Activated T-cell treated with anti-CD3 and anti-CD28 coated beads, Interleukin-2, amount 50 U/mL, for 4 hours (primary cell): ENCODE results near the gene FABP1. TPM values are rescaled to one million over a fixed set of nuclear protein-coding genes. Genes with fewer than 3 reads are reported as not detected.

Experiments used
- ATAC-seq, 2 donors: fragments of 200-7000 bp; cut with Tn5 transposase; one replicate each; pipeline ENCODE4 v1.10.0; 2021
- DNase-seq: peaks from one replicate; pipeline ENCODE4 v3.0.0-alpha.2; 2020
- H3K27me3 Mint-ChIP-seq: one replicate; pipeline ENCODE4 v1.8.0; 2021; ENCODE audit warnings: low read depth, mixed read lengths
- H3K36me3 Mint-ChIP-seq: one replicate; pipeline ENCODE4 v1.8.0; 2022; ENCODE audit warnings: mixed read lengths; ENCODE audit not compliant: insufficient read depth
- H3K4me1 Mint-ChIP-seq: one replicate; pipeline ENCODE4 v1.8.0; 2021; ENCODE audit warnings: low read depth, mixed read lengths
- H3K4me3 Mint-ChIP-seq: one replicate; pipeline ENCODE4 v1.8.0; 2021; ENCODE audit warnings: mild to moderate bottlenecking, moderate library complexity, mixed read lengths
- H3K9me3 Mint-ChIP-seq: one replicate; pipeline ENCODE4 v1.8.0; 2021; ENCODE audit warnings: mixed read lengths
- total RNA-seq, 3 donors: library from RNA; stranded (reverse); gene quantifications; one replicate each; pipeline ENCODE4 v1.2.1, GENCODE V29; 2021

The FABP1 gene
- total RNA-seq, 3 donors from 2014 or later = 0.30 to 0.40 (median 0.35) TPM

DNA sequence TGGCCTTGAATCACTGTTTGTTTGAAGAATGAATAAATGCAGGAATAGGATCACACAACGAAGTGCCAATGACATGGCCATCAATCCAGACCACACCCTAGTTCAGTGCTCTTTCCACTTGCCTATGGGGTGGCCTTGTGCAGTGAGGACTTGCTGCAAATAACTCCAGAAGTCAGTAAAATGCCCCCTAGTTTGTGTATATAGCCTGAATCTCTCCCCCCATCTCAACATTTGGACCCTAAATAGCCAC lies 299 bp downstream of the FABP1 start:
- Mint-ChIP-seq H3K4me3 (no peak overlapping the region), H3K4me1 (no peaks in the 10 kb centered on the region), H3K27me3 (peaks cover 11% of the 10 kb centered on the region), H3K9me3 (no peaks in the 10 kb centered on the region), H3K36me3 (no peaks in the 10 kb centered on the region)
- ATAC-seq (no peak), DNase-seq (no peak)

DNA sequence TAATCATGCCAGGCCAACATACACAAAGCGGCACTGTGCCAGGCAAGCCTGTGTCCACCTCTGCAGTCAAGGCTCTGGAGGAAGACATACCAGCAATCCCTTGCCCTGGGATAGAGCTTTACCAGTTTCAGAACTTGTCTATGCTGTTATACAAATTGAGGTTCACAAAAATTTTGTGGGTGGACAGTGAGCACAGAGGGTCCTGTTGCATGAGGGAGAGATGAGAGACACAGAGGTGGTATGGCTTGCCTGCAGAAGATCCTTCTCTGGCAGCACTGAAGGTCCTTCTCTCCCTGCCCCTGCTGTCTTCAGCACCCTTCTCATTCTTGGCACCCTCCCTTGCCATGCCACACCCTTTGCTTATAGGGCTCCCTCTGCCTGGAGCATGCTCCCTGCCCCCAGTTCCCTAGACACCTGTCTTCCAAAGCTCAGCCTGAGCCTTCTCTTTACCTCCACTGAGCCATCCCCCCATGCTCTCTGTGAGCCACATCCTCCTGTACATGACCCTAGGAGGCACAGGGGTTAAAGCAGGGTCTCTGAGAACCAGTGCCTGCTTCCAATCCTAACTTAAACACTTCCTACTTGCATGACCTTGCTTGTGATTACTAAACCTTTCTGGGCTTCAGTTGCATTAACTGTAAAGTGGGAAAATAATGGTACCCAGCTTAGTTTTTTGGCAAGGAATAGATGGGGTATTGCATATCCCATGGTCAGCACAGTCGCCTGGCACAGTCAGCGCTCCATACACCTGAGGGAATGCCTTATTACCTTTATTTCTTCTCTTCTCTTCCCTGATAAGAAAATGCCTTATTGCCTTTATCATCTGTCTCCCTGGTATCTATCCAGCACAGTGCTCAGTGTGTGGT lies 857 bp downstream of the FABP1 start:
- Mint-ChIP-seq H3K9me3 (no peaks in the 10 kb centered on the region), H3K36me3 (no peaks in the 10 kb centered on the region), H3K27me3 (peaks cover 11% of the 10 kb centered on the region), H3K4me1 (no peaks in the 10 kb centered on the region), H3K4me3 (no peak overlapping the region)
- no peak for DNase-seq
- ATAC-seq = no peak

DNA sequence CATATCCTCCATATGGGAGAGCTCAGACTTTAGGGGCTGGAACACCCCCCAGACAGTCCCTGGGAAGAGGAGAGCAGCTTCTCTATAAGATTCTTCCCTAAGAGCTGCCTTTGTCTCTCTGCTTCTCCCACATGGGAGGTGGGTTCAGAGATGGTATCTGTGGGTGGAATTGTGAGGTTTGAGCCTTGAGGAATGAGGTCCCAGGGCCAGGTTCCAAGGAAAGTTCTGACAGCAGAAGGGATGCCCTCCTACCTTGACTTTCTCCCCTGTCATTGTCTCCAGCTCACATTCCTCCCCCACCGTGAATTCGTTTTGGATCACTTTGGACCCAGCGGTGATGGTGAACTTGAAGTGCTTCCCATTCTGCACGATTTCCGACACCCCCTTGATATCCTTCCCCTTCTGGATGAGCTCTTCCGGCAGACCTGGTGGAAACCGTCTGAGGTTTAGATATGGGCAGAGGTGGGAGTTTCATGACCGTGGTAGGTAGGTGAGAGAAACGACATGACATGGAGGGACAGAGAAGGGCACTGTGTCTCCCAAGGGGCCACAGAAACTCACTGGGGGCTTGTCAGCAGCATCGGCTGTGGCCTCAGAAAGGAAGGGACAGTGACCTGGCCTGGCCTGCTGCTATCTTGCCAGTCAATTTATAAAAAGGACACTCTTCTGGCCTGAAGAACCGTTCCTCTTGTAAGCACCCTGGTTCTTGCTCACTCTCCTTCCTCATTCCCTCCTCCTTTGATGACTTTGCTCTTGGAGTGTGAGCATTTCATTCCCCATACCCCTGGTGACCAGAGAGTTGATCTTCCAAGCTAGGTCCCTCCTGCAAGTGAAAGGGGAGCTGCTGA lies 1.7 kb downstream of the FABP1 start:
- H3K27me3 Mint-ChIP-seq = peaks cover 11% of the 10 kb centered on the region
- DNase-seq = no peak
- ATAC-seq = no peak
- H3K4me3 Mint-ChIP-seq = no peak overlapping the region
- H3K4me1 Mint-ChIP-seq = no peaks in the 10 kb centered on the region
- H3K36me3 Mint-ChIP-seq = no peaks in the 10 kb centered on the region
- H3K9me3 Mint-ChIP-seq = no peaks in the 10 kb centered on the region

DNA sequence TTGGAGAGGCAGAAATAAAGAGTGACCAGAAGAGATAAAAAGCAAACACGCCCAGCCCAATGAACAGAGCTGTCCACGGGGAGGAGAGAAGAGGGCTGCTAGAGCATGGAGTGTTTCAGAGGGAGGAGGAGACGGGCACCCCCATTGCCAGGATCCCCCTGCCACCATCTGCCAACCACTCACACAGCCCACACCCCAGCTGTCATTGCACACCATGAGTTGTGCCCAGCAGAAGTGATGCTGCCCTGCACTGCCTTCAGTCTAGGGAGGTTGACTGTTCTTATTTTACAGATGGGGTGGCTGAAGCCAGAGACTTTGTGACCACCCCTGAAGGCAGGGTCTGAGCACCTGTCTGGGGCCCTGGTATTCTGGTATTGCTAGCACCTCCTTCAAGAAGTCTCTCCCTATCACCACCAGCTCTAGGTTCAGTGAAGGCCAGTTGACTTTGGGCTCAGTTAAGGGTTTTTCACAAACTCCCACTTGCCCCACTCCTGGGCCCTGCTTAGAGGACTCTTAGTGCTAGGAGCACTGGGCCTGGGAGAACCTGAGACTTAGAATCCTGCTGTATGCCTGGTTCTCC lies 2.4 kb downstream of the FABP1 start:
- Mint-ChIP-seq H3K36me3 (no peaks in the 10 kb centered on the region), H3K4me1 (no peaks in the 10 kb centered on the region), H3K9me3 (no peaks in the 10 kb centered on the region), H3K4me3 (no peak overlapping the region), H3K27me3 (peaks cover 11% of the 10 kb centered on the region)
- DNase-seq (no peak), ATAC-seq (no peak)

DNA sequence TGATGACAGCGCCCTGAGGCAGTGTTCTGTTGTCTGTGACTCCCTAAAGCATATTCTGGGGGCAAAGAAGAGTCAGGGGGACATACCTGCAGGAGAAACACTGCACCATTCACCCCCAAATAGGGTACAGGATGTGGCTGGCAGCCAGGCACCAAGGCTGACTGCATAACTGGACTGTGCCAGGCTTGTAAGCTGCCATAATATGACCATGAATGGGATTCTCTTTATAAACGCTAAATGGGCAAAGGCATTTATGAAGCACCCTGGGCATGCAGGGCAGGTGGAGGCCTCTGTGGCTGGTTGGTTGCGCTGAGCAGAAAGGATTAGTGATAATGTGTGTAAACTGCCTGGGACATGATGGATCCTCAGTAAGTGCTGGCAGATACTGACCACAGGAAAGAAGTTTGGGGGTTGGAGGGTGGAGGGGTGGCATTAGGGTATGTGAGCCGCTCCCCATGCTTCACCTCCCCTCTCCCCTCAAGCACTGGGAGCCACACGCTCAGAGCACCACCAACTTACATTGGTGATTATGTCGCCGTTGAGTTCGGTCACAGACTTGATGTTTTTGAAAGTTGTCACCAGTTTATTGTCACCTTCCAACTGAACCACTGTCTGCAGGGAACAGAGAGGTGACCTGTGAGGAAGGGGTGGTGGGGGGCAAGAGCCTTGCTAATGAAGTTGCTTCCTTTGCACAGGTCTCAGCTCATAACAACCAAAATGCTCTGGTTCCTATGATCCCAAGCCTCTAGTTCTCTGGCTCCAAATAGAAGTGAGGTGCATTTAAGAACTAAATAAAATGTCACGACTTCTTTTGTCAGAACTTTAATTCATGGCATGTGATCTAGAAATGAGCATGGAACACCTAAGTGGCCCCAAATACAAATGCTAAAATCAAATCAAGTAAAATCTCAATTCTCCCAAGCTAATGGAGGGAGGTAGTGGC lies 3.6 kb downstream of the FABP1 start:
- no peak overlapping the region for H3K4me3 Mint-ChIP-seq
- DNase-seq = no peak
- H3K9me3 Mint-ChIP-seq = no peaks in the 10 kb centered on the region
- no peak for ATAC-seq
- no peaks in the 10 kb centered on the region for H3K36me3 Mint-ChIP-seq
- peaks cover 11% of the 10 kb centered on the region for H3K27me3 Mint-ChIP-seq
- H3K4me1 Mint-ChIP-seq = no peaks in the 10 kb centered on the region

DNA sequence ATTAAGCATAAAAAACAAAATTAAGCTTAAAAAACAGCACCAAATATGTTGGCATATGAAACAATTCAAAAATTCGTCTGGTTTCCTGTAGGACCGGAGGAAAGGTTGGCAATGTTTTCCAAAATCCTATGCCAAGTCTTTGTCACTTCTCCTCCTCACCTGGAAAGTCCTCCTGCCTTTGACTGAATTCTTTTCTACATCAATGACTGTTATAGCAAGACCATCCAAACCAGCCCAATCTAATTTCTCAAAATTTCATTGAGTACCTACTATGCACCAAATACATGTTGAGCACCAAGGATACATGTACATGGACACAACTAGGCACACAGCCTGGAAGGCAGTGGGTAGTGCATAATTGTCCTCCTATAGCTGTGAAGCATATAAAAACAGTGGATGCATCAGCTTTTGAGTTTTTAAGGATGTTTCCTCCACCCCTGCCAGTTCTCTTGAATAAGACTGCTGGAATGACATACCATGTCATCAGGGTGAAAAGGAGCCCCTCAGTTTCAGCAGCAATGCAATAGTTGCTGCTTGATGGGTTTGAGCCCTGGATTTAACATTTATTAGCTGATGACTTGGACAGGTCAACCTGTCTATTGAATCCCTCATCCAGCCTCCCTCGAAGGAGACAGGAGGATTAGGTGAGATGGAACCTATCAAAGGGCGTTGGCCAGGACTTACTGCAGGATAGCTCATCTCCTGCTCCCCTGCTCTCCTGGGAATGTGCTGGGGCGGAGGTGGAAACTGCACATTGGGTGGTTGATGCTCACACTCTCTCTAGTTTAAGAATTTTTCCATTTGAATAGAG lies 4.5 kb downstream of the FABP1 start:
- Mint-ChIP-seq H3K36me3 (no peaks in the 10 kb centered on the region), H3K4me3 (no peak overlapping the region), H3K27me3 (peaks cover 13% of the 10 kb centered on the region), H3K4me1 (no peaks in the 10 kb centered on the region), H3K9me3 (no peaks in the 10 kb centered on the region)
- DNase-seq (no peak), ATAC-seq (no peak)

DNA sequence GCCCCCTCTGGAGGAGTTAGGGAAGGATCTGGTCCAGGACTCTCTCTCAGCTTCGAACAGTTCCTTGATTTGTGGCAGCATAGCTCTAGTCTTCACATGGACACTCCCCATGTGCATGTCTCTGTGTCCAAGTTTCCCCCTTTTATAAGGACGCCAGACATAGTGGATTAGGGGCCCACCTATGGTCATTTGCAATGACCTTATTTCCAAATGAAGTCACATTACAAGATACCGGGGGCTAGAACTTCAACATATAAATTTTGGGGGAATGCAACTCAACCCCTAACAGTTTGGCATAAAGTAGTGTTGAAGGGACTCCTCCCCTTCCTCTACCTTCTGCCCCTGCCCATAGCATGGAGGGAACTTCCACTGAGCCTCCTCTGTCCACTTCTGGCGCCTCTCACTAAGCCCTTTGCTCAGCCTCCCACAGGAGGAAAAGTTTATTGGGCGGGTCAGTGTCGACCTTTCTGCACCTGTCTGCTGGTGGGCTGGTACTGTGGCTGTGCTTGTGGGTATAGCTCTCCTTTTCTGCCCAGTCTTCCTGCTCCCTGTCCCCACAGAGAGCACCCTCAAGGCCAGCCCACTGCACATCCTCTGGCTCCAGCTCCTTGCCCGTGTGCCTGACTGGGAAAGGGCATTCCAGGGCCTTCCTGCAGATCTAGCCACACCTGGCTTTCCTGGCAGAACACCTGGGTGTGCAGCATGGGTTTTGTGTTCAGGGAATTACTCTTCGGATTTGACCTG lies 5.5 kb downstream of the FABP1 start:
- no peaks in the 10 kb centered on the region for H3K4me1 Mint-ChIP-seq

DNA sequence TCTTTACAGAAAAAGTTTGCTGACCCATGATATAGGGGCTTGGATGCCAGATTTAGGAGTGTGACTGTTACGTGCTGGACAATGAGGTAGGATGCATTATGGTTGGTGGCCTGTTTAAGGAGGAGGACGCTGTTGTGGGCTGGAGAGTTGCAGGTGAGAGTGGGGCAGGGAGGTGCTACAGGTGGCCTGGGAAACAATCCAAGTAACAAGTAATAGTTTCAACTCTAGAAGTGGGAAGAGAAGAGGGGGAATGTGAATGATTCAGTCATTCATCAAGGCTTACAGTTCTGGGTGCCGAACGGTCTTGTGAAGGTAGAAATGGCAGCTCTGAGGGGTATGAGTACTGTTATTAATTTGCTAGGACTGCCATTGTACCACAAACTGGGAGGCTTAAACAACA lies 6.2 kb downstream of the FABP1 start:
- Mint-ChIP-seq H3K27me3 (peaks cover 18% of the 10 kb centered on the region), H3K4me3 (no peak overlapping the region), H3K9me3 (no peaks in the 10 kb centered on the region), H3K36me3 (no peaks in the 10 kb centered on the region), H3K4me1 (no peaks in the 10 kb centered on the region)
- ATAC-seq (no peak), DNase-seq (no peak)

More for the DNA sequence above, 5.5 kb downstream of the FABP1 start:
- H3K27me3 Mint-ChIP-seq = peaks cover 14% of the 10 kb centered on the region
- ATAC-seq = no peak
- no peak overlapping the region for H3K4me3 Mint-ChIP-seq
- H3K36me3 Mint-ChIP-seq = no peaks in the 10 kb centered on the region
- no peaks in the 10 kb centered on the region for H3K9me3 Mint-ChIP-seq
- no peak for DNase-seq

DNA sequence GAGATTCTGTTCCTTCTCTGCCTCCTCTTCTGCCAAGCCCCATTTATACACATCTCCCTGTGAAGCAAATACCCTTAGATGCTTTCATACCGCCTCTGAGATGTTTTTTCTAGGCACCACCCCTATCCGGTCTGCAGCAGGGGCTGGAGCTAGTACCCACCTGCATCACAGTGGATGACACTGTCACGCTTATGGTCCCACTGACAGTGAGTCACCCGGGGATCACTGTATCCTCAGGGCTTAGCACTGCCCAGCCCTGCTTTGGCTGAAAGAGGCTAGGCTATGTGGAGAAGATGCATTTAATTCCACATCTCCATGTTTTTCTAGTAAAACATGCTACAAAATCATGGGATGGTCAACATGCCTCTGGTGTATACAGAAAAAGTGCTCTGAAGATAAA lies 9.9 kb downstream of the FABP1 start:
- H3K4me3 Mint-ChIP-seq = no peak overlapping the region
- ATAC-seq (no peak), DNase-seq (no peak)
- no peaks in the 10 kb centered on the region for H3K4me1 Mint-ChIP-seq
- H3K36me3 Mint-ChIP-seq = no peaks in the 10 kb centered on the region
- no peaks in the 10 kb centered on the region for H3K9me3 Mint-ChIP-seq
- H3K27me3 Mint-ChIP-seq = peaks cover 11% of the 10 kb centered on the region

DNA sequence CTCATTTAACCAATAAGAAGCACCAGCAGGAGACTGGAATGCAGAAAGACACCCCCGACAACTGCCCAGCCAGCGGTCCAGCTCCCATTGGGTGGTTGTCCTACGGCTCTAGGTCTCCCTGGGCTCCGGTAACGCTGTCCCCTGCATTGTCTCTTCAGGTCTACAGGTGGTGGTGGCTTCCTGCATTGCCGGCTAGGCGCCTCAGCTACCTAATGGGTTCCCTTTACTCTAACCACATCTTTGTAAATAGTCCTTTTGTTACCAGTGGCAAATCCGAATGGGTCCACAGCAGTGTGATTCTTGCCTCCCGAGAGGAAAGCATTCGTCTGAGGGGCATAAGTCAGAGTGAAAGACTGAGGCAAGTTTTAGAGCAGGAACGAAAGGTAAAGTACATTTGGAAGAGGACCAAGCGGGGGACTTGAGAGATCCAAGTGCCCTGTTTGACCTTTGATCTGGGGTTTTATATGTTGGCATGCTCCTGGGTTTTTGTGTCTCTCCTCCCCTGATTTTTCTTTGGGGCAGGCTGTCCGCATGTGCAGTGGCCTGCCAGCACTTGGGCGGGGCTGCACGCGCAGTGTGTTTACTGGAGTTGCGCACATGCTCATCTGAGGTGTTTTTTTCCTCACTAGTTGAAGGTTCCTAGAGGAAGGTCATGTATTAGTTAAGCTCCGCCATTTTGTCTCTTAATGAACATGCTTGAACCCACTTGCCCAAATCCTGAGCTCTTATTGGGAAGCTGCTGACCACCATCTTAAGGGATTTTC lies 11.0 kb downstream of the FABP1 start:
- H3K9me3 Mint-ChIP-seq = no peaks in the 10 kb centered on the region

DNA sequence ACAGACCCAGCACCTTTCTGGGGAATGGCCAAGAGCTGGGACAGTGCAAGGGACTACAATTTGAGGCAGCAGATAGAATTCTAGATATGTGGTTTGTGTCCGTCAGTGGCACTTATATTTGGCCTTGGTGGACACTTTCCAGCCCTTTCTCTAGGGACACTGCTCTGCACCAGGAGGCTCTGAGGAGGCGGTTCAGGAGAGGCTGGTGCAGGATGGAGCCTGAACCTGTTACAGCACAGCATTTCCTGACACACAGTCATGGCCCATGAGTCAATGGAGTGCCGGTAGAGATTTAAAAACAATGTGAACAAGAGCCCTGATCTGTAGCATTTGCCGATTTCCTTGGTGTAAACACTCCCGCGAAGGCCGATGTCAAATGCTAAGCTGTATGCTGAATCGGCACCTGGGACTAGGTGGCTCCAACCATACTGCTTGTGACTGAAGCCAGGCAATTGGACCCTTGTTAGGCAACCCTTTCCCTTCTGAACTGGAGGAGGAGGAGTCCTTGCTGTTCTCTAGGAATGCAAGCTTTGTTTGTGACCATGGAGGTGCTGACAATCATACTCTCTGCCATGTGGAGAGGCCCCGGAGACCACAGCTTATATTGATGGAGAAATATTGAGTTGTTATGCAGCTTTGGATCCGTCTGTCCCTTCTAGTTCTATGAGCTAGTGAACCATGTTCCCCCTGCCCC lies 11.9 kb downstream of the FABP1 start:
- Mint-ChIP-seq H3K4me3 (no peak overlapping the region), H3K36me3 (no peaks in the 10 kb centered on the region), H3K4me1 (no peaks in the 10 kb centered on the region), H3K9me3 (no peaks in the 10 kb centered on the region), H3K27me3 (peaks cover 11% of the 10 kb centered on the region)
- ATAC-seq (no peak), DNase-seq (no peak)

More for the DNA sequence above, 11.0 kb downstream of the FABP1 start:
- H3K4me1 Mint-ChIP-seq = no peaks in the 10 kb centered on the region
- H3K27me3 Mint-ChIP-seq = peaks cover 11% of the 10 kb centered on the region
- no peak overlapping the region for H3K4me3 Mint-ChIP-seq
- H3K36me3 Mint-ChIP-seq = no peaks in the 10 kb centered on the region
- ATAC-seq (no peak), DNase-seq (no peak)

DNA sequence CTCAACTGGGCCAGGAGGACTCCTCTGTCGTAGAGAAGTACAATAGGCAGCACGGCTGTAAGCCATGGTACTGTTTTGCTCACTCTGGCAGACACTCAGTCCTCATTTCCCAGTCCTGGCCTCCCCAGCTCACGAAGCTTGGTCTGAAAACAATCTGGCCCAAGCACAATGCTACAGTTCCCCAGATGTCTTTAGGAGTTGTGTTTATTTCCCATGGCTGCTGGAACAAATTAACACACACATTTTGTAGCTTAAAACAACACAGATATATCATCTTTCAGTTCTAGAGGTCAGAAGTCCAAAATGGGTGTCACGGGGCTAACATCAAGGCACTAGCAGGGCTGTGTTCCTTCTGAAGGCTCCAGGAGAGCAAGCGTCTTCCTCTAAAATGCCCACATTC lies 13.0 kb downstream of the FABP1 start:
- DNase-seq = no peak
- H3K4me1 Mint-ChIP-seq = no peaks in the 10 kb centered on the region
- no peak for ATAC-seq
- no peak overlapping the region for H3K4me3 Mint-ChIP-seq
- H3K27me3 Mint-ChIP-seq = peaks cover 11% of the 10 kb centered on the region
- H3K9me3 Mint-ChIP-seq = no peaks in the 10 kb centered on the region
- no peaks in the 10 kb centered on the region for H3K36me3 Mint-ChIP-seq
